GM21360 (cell line): Measurements from ENCODE around the gene SLCO1C1.
"Not testable (repeated sequence)": the region's sequence is repeated elsewhere in the genome, so short reads cannot be mapped to it uniquely, and the experiment has no call there.

Experiments
- ATAC-seq: cut with Tn5 transposase; IDR thresholded peaks from one replicate; pipeline ENCODE4 v1.9.1; 2021; ENCODE audit warnings: mild to moderate bottlenecking, moderate library complexity; ENCODE audit not compliant: unreplicated experiment

The SLCO1C1 gene

GRCh38 chr12:20695232-20695631 lies at the start of gene SLCO1C1:
Gene SLCO1C1, plus strand, starts transcription at chr12:20695332. Its CDS starts 4,245 bp downstream, at chr12:20699577.
- no peak for ATAC-seq

- ATAC-seq = no peak
Observed at GRCh38 chr12:20646239-20646827, 48.8 kb upstream of the SLCO1C1 start.

GRCh38 chr12:20653871-20654270 lies 41.3 kb upstream of the SLCO1C1 start:
- ATAC-seq = no peak

GRCh38 chr12:20656600-20656999 lies 38.5 kb upstream of the SLCO1C1 start:
- ATAC-seq = no peak

GRCh38 chr12:20657496-20657895 lies 37.6 kb upstream of the SLCO1C1 start:
- no peak for ATAC-seq

GRCh38 chr12:20681334-20681733 lies 13.8 kb upstream of the SLCO1C1 start:
- ATAC-seq = no peak

- no peak for ATAC-seq
Observed at GRCh38 chr12:20696181-20696905, 1.2 kb downstream of the SLCO1C1 start.

GRCh38 chr12:20701106-20701505 lies 6.0 kb downstream of the SLCO1C1 start:
- ATAC-seq = no peak

GRCh38 chr12:20704860-20705259 lies 9.7 kb downstream of the SLCO1C1 start:
- no peak for ATAC-seq

GRCh38 chr12:20711846-20712245 lies 16.7 kb downstream of the SLCO1C1 start:
- ATAC-seq = no peak

GRCh38 chr12:20716037-20716436 lies 20.9 kb downstream of the SLCO1C1 start:
- no peak for ATAC-seq

GRCh38 chr12:20716985-20717384 lies 21.9 kb downstream of the SLCO1C1 start:
- ATAC-seq = no peak

GRCh38 chr12:20718294-20718693 lies 23.2 kb downstream of the SLCO1C1 start:
- ATAC-seq = no peak

GRCh38 chr12:20722142-20722541 lies 27.0 kb downstream of the SLCO1C1 start:
- no peak for ATAC-seq

GRCh38 chr12:20731274-20731673 lies 36.1 kb downstream of the SLCO1C1 start:
- ATAC-seq = no peak

GRCh38 chr12:20740972-20741371 lies 45.8 kb downstream of the SLCO1C1 start:
- no peak for ATAC-seq

GRCh38 chr12:20748198-20748597 lies 53.1 kb downstream of the SLCO1C1 start:
- no peak for ATAC-seq

- ATAC-seq = no peak
Observed at GRCh38 chr12:20751046-20751445, 55.9 kb downstream of the SLCO1C1 start.

GRCh38 chr12:20777420-20777819 lies 82.3 kb downstream of the SLCO1C1 start:
- no peak for ATAC-seq

- no peak for ATAC-seq
Observed at GRCh38 chr12:20778969-20779368, 83.8 kb downstream of the SLCO1C1 start.

GRCh38 chr12:20779971-20780370 lies 84.8 kb downstream of the SLCO1C1 start:
- ATAC-seq = not testable (repeated sequence)

- ATAC-seq = not testable (repeated sequence)
Observed at GRCh38 chr12:20783796-20784357, 88.7 kb downstream of the SLCO1C1 start.
